Mammary epithelial cell (primary cell): ENCODE results near the gene FOLR3.

Experiments
- EZH2 ChIP-seq: IDR thresholded peaks from 2 replicates; pipeline ENCODE4 v1.6.1; 2012; ENCODE audit warnings: low read length, inconsistent platforms, borderline replicate concordance
- TF ChIP-seq, protein P1 (sequence below), 2 donors: IDR thresholded peaks in 1 of 2; conservative IDR thresholded peaks in 1 of 2; 2 replicates each; pipeline ENCODE4 v1.5.1; 2011 to 2012; ENCODE audit warnings: inconsistent platforms in 2 of 2, low read length in 2 of 2, mild to moderate bottlenecking in 2 of 2, control low read depth in 1 of 2, low read depth in 1 of 2; ENCODE audit not compliant: insufficient read depth in 1 of 2; ENCODE audit errors: extremely low read depth in 1 of 2

DNA sequence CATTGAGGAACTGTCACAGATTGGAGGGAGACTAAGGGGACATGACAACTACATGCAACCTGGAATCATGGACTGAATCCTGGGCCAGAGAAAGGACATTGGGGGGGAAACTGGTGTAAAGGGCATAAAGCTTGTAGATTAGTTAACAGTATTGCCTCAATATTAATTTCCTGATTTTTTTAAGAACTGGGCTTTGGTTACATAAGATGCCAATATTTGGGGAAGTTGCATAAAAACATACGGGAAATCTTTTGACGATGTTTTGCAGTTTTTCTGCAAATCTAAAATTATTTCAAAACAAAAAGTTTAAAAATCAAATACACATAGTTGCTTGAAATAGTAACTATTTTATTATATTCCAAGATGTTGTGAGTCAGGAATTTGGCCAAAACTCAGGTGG, 2.9 kb upstream of the FOLR3 start:
- TF ChIP-seq, protein P1, sequence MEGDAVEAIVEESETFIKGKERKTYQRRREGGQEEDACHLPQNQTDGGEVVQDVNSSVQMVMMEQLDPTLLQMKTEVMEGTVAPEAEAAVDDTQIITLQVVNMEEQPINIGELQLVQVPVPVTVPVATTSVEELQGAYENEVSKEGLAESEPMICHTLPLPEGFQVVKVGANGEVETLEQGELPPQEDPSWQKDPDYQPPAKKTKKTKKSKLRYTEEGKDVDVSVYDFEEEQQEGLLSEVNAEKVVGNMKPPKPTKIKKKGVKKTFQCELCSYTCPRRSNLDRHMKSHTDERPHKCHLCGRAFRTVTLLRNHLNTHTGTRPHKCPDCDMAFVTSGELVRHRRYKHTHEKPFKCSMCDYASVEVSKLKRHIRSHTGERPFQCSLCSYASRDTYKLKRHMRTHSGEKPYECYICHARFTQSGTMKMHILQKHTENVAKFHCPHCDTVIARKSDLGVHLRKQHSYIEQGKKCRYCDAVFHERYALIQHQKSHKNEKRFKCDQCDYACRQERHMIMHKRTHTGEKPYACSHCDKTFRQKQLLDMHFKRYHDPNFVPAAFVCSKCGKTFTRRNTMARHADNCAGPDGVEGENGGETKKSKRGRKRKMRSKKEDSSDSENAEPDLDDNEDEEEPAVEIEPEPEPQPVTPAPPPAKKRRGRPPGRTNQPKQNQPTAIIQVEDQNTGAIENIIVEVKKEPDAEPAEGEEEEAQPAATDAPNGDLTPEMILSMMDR (conservative IDR thresholded peaks at IDR 0.05 in 1 of 2, IDR thresholded peaks at IDR 0.05 in 1 of 2; ENCODE audit: extremely low read depth in 1 of 2, insufficient read depth in 1 of 2, low read depth in 1 of 2, low read length in 2 of 2), result no peak
- TF ChIP-seq EZH2, result no peak
